ENCODE data around the gene TMEM132C. TPM values are rescaled to one million over a fixed set of nuclear protein-coding genes. Genes with fewer than 3 reads are reported as not detected.

Gene TMEM132C
- polyA plus RNA-seq, 2 of the 4 experiments (the other 2 are of a cell fraction) = not detected

DNA sequence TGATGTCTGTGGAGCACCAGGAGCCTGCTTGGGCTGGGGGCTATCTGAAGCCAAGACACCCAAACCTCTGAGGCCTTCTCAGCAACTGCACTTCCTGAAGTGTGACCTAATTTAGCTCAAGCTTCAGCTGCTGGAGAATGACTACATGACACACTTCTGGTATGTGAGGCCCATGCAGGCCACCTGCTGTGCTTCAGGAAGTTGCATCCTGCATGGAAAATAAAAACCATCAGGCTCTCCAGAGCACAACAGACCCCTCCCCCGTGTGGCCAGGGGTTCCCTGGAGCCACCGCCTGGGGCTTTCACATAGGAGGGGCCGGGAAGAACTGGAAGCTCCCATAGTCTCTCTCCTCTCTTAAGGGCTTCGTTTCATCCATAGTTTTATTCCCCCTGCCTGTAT, 339.1 kb downstream of the TMEM132C start:
- FAIRE-seq = no peak
- DNase-seq (ENCODE audit: low read depth in 1 of 2, low spot score in 1 of 2) = no peak
- no peak for ATAC-seq
- Histone ChIP-seq H3K4me3 (no peak overlapping the region), H3K4me2 (no peak overlapping the region), H3K9me3 (no peaks in the 10 kb centered on the region), H3K27ac (no peak overlapping the region), H3K4me1 (no peaks in the 10 kb centered on the region)
- no peak for TF ChIP-seq ELK1 (IDR thresholded peaks at IDR 0.05; ENCODE audit: low read depth, low read length)
- TF ChIP-seq, protein P1, sequence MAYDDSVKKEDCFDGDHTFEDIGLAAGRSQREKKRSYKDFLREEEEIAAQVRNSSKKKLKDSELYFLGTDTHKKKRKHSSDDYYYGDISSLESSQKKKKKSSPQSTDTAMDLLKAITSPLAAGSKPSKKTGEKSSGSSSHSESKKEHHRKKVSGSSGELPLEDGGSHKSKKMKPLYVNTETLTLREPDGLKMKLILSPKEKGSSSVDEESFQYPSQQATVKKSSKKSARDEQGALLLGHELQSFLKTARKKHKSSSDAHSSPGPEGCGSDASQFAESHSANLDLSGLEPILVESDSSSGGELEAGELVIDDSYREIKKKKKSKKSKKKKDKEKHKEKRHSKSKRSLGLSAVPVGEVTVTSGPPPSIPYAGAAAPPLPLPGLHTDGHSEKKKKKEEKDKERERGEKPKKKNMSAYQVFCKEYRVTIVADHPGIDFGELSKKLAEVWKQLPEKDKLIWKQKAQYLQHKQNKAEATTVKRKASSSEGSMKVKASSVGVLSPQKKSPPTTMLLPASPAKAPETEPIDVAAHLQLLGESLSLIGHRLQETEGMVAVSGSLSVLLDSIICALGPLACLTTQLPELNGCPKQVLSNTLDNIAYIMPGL (CRISPR knock-in tag; IDR thresholded peaks at IDR 0.05; ENCODE audit: borderline replicate concordance) = no peak
- 3% methylated on average over 4 of the region's 4 CpGs for WGBS (ENCODE audit: missing lambda C conversion rate)
- POLR2A ChIA-PET = no interaction called here
- CTCF ChIA-PET = no interaction called here

DNA sequence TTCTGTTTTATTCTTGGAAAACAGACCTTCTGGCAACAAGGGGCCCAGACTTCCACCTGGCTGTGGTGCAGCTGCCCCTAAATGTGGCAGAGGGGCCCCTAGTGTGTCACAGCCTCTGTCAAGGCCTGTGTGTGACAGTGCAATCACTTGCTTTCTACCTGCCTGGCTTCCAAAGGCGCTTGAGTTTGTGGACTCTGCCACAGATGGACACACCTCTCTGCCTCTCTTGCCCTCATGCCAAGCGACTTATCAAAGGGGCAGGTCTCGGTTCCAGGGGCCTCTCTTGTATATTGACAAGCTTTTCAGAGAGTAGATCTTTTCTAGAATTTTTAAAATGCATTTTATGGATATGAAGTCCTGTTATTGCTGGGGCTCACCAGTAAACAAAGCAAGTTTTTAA, 339.6 kb downstream of the TMEM132C start:
- WGBS (ENCODE audit: missing lambda C conversion rate) = 3% methylated on average over 3 of the region's 3 CpGs
- CTCF ChIA-PET = no interaction called here
- ATAC-seq (no peak), FAIRE-seq (no peak), DNase-seq (ENCODE audit: low read depth in 1 of 2, low spot score in 1 of 2) (no peak)
- no peaks in the 10 kb centered on the region for H3K9me3 ChIP-seq
- no peaks in the 10 kb centered on the region for H3K4me1 ChIP-seq
- H3K27ac ChIP-seq = no peak overlapping the region
- H3K4me2 ChIP-seq = no peak overlapping the region
- TF ChIP-seq SREBF2 (IDR thresholded peaks at IDR 0.05) = no peak
- no peak for TF ChIP-seq FOXS1 (CRISPR knock-in tag; IDR thresholded peaks at IDR 0.05)
- no peak for TF ChIP-seq FOSL2 (IDR thresholded peaks at IDR 0.05)
- TF ChIP-seq FOSL2 (CRISPR knock-in tag; IDR thresholded peaks at IDR 0.05) = no peak
- TF ChIP-seq CBX2 (IDR thresholded peaks at IDR 0.05; ENCODE audit: borderline replicate concordance, low read depth) = no peak
- TF ChIP-seq SMC3 (IDR thresholded peaks at IDR 0.05) = no peak
- TF ChIP-seq KDM5A (IDR thresholded peaks at IDR 0.05) = no peak
- no peak for TF ChIP-seq MAX (IDR thresholded peaks at IDR 0.05)
- TF ChIP-seq ELK1 (IDR thresholded peaks at IDR 0.05; ENCODE audit: low read depth, low read length) = no peak
- TF ChIP-seq, protein P2, sequence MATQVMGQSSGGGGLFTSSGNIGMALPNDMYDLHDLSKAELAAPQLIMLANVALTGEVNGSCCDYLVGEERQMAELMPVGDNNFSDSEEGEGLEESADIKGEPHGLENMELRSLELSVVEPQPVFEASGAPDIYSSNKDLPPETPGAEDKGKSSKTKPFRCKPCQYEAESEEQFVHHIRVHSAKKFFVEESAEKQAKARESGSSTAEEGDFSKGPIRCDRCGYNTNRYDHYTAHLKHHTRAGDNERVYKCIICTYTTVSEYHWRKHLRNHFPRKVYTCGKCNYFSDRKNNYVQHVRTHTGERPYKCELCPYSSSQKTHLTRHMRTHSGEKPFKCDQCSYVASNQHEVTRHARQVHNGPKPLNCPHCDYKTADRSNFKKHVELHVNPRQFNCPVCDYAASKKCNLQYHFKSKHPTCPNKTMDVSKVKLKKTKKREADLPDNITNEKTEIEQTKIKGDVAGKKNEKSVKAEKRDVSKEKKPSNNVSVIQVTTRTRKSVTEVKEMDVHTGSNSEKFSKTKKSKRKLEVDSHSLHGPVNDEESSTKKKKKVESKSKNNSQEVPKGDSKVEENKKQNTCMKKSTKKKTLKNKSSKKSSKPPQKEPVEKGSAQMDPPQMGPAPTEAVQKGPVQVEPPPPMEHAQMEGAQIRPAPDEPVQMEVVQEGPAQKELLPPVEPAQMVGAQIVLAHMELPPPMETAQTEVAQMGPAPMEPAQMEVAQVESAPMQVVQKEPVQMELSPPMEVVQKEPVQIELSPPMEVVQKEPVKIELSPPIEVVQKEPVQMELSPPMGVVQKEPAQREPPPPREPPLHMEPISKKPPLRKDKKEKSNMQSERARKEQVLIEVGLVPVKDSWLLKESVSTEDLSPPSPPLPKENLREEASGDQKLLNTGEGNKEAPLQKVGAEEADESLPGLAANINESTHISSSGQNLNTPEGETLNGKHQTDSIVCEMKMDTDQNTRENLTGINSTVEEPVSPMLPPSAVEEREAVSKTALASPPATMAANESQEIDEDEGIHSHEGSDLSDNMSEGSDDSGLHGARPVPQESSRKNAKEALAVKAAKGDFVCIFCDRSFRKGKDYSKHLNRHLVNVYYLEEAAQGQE (IDR thresholded peaks at IDR 0.05) = no peak
- no peak for TF ChIP-seq GATA3 (IDR thresholded peaks at IDR 0.05; ENCODE audit: borderline replicate concordance)
- TF ChIP-seq EHMT2 (IDR thresholded peaks at IDR 0.05; ENCODE audit: low read depth) = no peak
- no peak for TF ChIP-seq FOSB (CRISPR knock-in tag; IDR thresholded peaks at IDR 0.05)
- no peak overlapping the region for H3K4me3 ChIP-seq
- POLR2A ChIA-PET = no interaction called here

DNA sequence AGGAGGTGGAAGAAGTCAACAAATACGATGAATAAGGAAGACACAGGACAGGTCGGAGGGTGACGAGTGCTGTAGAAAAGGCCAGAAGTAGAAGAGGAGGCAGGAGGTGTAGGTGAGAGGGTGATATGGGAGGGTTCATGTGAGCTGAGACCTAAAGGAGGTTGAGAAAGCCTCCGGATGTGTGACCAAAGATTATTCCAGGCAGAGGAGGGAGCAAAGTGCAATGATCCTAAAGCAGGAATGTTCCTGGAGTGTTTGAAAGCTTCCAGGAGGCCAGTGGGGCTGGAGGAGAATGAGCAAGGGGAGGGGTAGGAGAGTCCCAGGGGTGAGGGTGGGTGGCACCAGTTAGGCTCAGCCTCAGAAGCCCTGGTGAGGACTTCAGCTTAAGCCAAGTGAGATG, 340.0 kb downstream of the TMEM132C start:
- WGBS (ENCODE audit: missing lambda C conversion rate) = 2% methylated on average over 4 of the region's 4 CpGs
- ChIA-PET CTCF (no interaction called here), POLR2A (no interaction called here)
- Histone ChIP-seq H3K4me1 (no peaks in the 10 kb centered on the region), H3K9me3 (no peaks in the 10 kb centered on the region), H3K4me3 (no peak overlapping the region), H3K27ac (no peak overlapping the region), H3K4me2 (no peak overlapping the region)
- TF ChIP-seq GATA3 (IDR thresholded peaks at IDR 0.05; ENCODE audit: borderline replicate concordance) (no peak), HEYL (CRISPR knock-in tag; IDR thresholded peaks at IDR 0.05) (no peak), POLR2AphosphoS2 (conservative IDR thresholded peaks at IDR 0.05; ENCODE audit: low read length) (no peak)
- FAIRE-seq (no peak), ATAC-seq (no peak), DNase-seq (ENCODE audit: low read depth in 1 of 2, low spot score in 1 of 2) (no peak)
